Fibroblast of skin of back (primary cell): ENCODE measurements around the gene MORC3.
"Not testable (repeated sequence)": the region's sequence is repeated elsewhere in the genome, so short reads cannot be mapped to it uniquely, and the experiment has no call there.

Source experiments
- DNase-seq: peaks from one replicate; pipeline ENCODE4 v3.0.0-alpha.2; 2013

Gene MORC3

GRCh38 chr21:36386031-36386642 is 66.1 kb downstream of the MORC3 start:
- DNase-seq = no peak

GRCh38 chr21:36388096-36388495 is 68.1 kb downstream of the MORC3 start:
- no peak for DNase-seq

GRCh38 chr21:36388835-36389234 is 68.8 kb downstream of the MORC3 start:
- peak; percentile 43 for DNase-seq

GRCh38 chr21:36391649-36392048 is 71.7 kb downstream of the MORC3 start:
- DNase-seq = not testable (repeated sequence)

GRCh38 chr21:36395353-36396111 is 75.5 kb downstream of the MORC3 start:
- no peak for DNase-seq

- no peak for DNase-seq
These were observed 76.3 kb downstream of the MORC3 start for GRCh38 chr21:36396325-36396724.

GRCh38 chr21:36396971-36397370 is 77.0 kb downstream of the MORC3 start:
- no peak for DNase-seq

- DNase-seq = no peak
These were observed 77.6 kb downstream of the MORC3 start for GRCh38 chr21:36397606-36398005.

- DNase-seq = not testable (repeated sequence)
These were observed 79.7 kb downstream of the MORC3 start for GRCh38 chr21:36399736-36400135.

- no peak for DNase-seq
These were observed 80.7 kb downstream of the MORC3 start for GRCh38 chr21:36400719-36401118.

- DNase-seq = no peak
These were observed 82.3 kb downstream of the MORC3 start for GRCh38 chr21:36402339-36402738.

GRCh38 chr21:36403713-36404112 is 83.7 kb downstream of the MORC3 start:
- DNase-seq = no peak

GRCh38 chr21:36408568-36408967 is 88.6 kb downstream of the MORC3 start:
- DNase-seq = no peak

GRCh38 chr21:36411301-36411700 is 91.3 kb downstream of the MORC3 start:
- no peak for DNase-seq

- no peak for DNase-seq
These were observed 92.9 kb downstream of the MORC3 start for GRCh38 chr21:36412916-36413315.

GRCh38 chr21:36415375-36415774 is 95.4 kb downstream of the MORC3 start:
- no peak for DNase-seq

GRCh38 chr21:36419241-36419640 is 99.2 kb downstream of the MORC3 start:
- DNase-seq = no peak

GRCh38 chr21:36419996-36420395 is 100.0 kb downstream of the MORC3 start:
- DNase-seq = peak; percentile 86

- DNase-seq = no peak
These were observed 100.8 kb downstream of the MORC3 start for GRCh38 chr21:36420571-36421339.

GRCh38 chr21:36422279-36423098 is 102.5 kb downstream of the MORC3 start:
- peak; percentile 67 for DNase-seq

- DNase-seq = no peak
These were observed 103.9 kb downstream of the MORC3 start for GRCh38 chr21:36423771-36424433.

- no peak for DNase-seq
These were observed 104.6 kb downstream of the MORC3 start for GRCh38 chr21:36424592-36424991.
